22Rv1 (cell line): ENCODE measurements around the gene LGALS9.

Experiments
- H3K27ac ChIP-seq: fragments of 450-650 bp; 2 replicates; pipeline ENCODE4 v1.5.1; 2017
- ZFX ChIP-seq: fragments of 450-650 bp; IDR thresholded peaks from 2 replicates; pipeline ENCODE4 v1.6.1; 2017; ENCODE audit warnings: antibody characterized with exemption, borderline replicate concordance
- TF ChIP-seq, protein P1 (sequence below): fragments of 450-650 bp; IDR thresholded peaks from 2 replicates; pipeline ENCODE4 v1.5.1; 2017; ENCODE audit warnings: mild to moderate bottlenecking

The LGALS9 gene

DNA sequence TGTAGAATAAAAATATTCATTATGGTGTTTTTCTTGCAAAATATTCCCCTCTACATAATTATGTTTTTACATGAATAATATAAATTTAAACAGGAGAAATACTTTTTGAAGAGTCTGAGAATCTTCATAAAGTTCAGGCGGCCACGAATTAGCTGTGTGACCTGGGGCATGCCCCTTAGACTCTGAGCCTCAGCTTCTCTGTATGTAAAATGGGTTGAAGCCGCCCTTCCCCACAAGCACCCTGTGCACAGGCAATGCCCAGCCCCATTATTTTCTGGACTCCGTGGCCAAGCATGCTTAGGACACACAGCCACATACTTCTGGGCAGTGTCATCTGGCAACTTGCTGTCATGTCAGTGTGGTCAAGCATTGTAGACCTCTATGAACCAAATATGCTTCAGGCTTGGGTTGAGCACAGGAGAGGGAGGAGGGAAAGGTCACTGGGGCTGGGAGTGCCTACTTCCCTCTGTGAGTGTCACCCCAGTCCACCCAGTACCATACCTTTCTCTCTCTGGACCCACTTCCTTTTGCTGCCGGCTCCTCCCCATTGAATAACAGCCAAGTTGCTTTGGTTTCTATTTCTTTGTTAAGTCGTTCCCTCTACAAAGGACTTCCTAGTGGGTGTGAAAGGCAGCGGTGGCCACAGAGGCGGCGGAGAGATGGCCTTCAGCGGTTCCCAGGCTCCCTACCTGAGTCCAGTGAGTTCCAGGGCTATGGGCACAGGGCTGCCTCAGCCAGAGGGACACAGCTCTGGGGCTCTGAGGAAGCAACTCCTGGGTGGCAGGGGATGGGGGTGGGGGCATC is at the start of gene LGALS9:
Gene LGALS9 (plus strand): TSS at position 582 of the 804 bp plus-strand sequence. CDS start 78 bp downstream, at position 660.
- TF ChIP-seq, protein P1, sequence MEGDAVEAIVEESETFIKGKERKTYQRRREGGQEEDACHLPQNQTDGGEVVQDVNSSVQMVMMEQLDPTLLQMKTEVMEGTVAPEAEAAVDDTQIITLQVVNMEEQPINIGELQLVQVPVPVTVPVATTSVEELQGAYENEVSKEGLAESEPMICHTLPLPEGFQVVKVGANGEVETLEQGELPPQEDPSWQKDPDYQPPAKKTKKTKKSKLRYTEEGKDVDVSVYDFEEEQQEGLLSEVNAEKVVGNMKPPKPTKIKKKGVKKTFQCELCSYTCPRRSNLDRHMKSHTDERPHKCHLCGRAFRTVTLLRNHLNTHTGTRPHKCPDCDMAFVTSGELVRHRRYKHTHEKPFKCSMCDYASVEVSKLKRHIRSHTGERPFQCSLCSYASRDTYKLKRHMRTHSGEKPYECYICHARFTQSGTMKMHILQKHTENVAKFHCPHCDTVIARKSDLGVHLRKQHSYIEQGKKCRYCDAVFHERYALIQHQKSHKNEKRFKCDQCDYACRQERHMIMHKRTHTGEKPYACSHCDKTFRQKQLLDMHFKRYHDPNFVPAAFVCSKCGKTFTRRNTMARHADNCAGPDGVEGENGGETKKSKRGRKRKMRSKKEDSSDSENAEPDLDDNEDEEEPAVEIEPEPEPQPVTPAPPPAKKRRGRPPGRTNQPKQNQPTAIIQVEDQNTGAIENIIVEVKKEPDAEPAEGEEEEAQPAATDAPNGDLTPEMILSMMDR = no peak
- TF ChIP-seq ZFX = no peak
- no peak within 1 kb of the TSS for H3K27ac ChIP-seq

DNA sequence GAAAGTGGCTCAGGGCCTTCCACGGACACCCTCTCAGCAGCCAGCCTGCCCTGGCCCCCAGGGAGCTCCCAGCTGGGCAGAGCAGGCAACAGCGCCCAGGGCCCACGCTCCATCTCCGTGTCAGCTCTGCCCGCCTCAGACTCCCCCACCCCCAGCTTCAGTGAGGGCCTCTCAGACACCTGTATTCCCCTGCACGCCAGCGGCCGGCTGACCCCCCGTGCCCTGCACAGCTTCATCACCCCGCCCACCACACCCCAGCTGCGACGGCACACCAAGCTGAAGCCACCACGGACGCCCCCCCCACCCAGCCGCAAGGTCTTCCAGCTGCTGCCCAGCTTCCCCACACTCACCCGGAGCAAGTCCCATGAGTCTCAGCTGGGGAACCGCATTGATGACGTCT is 48.3 kb upstream of the LGALS9 start:
- no peak overlapping the region for H3K27ac ChIP-seq
- TF ChIP-seq, protein P1 = no peak
- no peak for TF ChIP-seq ZFX

DNA sequence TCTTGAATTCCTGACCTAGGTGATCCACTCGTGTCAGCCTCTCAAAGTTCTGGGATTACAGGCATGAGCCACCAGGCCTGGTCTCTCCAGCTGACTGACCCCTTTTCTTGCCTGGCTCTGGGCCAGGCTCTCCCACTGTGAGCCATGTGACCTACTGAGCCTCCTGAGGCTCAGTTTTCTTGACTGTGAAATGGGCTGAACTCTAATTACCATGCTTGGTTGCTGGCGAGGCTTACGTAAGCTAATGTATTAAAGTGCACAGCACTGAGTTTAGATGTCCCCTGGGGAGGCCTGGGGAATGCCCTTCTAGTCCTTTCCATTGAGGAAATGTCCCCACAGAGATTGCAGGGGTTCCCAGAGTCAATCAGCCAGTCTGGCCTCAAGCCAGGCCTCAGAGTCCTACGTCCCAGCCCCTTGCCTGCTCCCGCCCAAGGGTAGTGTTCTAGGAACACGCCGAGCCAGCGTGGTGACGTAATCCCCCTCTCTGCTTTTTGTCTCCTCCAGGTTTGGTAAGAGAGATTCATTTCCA is 45.8 kb upstream of the LGALS9 start:
- TF ChIP-seq ZFX = no peak
- TF ChIP-seq, protein P1 = no peak
- H3K27ac ChIP-seq = no peak overlapping the region

DNA sequence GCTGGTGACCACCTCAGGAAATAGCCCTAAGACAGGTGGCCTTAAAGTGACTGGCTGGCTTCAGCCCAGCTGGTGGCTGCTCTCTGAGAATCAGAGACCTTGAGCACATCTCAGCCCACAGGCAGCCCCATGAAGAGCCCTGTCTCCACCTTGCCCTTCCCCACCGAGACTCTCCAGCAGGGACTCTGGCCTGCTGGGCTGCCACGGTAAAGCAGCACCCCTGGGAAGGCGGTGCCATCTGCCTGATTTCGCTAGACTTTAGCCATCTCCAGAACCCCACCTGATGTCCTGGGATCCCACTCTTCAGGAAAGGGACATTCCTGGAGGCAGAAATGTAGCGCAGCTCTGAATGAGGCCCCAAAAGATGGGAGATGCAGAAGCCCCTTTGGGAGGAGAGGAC is 45.2 kb upstream of the LGALS9 start:
- H3K27ac ChIP-seq = no peak overlapping the region
- no peak for TF ChIP-seq ZFX
- TF ChIP-seq, protein P1 = no peak

DNA sequence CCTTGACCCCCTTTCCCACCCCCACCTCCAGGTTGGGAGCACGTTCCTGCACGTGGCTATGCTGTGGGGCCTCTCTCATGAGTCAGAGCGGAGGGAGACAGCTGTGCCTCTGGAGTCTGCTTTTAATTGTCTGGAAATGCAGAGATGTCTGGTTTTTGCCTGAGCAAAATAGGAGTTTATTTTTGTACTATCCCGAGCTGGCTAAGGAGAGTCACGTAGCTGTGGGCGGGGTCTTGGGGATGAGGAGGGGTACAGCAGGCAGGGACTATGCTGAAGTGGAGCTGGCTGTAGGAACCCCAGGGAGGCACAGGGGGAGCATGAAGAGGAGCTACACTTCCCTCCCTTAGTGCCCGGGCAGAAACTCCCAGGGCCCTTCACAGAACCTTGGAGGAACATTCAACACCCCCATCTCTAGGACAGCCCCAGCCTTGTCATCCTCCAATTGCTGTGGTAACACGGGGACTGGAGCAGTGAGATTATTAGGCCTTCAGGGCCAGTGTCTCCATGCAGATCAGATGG is 44.7 kb upstream of the LGALS9 start:
- H3K27ac ChIP-seq = no peak overlapping the region
- TF ChIP-seq ZFX = no peak
- TF ChIP-seq, protein P1 = no peak

DNA sequence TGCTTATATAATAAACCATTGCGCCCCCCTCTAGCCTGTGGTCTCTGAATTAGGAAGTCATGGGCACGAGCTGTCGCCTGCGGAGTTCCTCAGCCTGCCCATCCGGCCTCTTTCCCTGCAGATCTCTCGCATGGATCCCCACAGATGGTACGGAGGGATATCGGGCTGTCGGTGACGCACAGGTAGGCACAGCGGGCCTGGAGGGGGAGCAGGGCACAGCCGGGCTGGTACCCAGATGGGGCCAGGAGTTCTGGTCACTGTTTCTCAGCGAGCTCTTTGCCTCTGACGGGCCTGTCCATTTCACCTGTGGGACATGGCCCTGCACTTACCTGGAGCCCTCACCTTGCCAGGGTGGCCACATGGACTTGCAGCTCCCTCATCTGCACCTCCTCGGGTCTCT is 42.6 kb upstream of the LGALS9 start:
- no peak for TF ChIP-seq ZFX
- TF ChIP-seq, protein P1 = no peak
- no peak overlapping the region for H3K27ac ChIP-seq

DNA sequence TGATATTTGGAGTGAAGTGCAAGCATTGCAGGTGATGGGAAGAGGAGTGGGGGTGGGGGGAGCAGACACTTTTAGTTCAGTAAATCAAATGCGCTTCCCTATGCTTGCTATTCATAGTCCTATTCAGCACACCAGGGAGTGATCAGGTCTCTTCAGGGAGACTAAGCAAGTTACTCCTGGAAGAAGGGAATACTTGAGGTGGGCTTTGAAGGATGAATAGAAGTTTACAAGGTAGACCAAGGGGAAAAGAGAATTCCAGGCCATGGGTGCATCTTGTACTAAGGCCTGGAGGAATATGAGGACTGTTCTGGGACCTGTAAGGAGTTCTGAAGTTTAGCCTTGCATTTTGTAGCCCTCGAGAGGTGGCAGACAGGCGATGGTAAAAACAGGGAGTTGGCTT is 40.1 kb upstream of the LGALS9 start:
- no peak for TF ChIP-seq ZFX
- TF ChIP-seq, protein P1 = no peak
- H3K27ac ChIP-seq = no peak overlapping the region
